ENCODE data around the gene ADAM20. TPM values are rescaled to one million over a fixed set of nuclear protein-coding genes. Genes with fewer than 3 reads are reported as not detected.

ADAM20 gene
- total RNA-seq, 1 donor from 2014 or later, result 4.6 TPM

DNA sequence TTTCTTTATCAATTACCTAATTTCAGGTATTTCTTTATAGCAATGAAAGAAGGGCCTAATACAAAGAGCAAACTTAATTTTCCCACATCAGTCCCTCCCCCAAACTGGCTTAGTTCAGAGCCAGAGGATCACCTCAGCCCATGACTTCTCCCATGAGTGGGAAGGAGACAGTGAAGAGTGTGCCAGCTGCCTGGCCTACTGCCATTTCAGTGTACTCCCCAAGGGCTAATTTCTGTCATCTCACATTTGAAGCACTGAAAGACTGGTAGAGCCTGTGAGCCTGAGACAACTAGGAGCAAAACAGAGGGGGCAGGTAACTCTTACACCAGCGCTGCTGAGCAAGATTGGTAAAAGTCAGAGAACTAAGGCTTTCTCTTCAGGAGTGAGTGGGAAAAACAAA, 29.1 kb upstream of the ADAM20 start:
- Histone ChIP-seq H3K27me3 (no peaks in the 10 kb centered on the region), H3K4me1 (no peaks in the 10 kb centered on the region), H3K4me3 (no peak overlapping the region), H3K36me3 (peaks cover 2 to 62% of the 10 kb centered on the region in 2 donors), H3K27ac (no peak overlapping the region), H3K9me3 (no peaks in the 10 kb centered on the region)
- intact Hi-C loops (cut with DNase I), result no loop called here
- DNase-seq (ENCODE audit: low spot score in 2 of 2), result no peak
- TF ChIP-seq, protein P1, sequence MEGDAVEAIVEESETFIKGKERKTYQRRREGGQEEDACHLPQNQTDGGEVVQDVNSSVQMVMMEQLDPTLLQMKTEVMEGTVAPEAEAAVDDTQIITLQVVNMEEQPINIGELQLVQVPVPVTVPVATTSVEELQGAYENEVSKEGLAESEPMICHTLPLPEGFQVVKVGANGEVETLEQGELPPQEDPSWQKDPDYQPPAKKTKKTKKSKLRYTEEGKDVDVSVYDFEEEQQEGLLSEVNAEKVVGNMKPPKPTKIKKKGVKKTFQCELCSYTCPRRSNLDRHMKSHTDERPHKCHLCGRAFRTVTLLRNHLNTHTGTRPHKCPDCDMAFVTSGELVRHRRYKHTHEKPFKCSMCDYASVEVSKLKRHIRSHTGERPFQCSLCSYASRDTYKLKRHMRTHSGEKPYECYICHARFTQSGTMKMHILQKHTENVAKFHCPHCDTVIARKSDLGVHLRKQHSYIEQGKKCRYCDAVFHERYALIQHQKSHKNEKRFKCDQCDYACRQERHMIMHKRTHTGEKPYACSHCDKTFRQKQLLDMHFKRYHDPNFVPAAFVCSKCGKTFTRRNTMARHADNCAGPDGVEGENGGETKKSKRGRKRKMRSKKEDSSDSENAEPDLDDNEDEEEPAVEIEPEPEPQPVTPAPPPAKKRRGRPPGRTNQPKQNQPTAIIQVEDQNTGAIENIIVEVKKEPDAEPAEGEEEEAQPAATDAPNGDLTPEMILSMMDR (IDR thresholded peaks at IDR 0.05), result no peak

DNA sequence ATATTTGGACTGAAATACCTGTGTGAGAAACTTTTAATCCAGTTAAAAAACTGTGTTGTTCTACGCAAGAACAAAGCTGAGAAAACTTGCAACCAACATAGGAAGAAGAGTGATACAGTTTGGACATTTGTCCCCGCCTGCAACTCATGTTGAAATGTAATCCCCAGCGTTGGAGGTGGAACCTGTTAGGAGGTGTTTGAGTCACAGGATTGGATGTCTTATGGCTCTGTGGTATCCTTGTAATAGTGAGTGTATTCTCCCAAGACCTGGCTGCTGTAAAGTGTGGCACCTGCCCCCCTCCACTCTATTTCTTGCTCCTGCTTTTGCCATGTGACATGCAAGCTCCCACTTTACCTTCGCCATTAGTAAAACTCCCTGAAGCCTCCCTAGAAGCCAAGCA, 28.6 kb upstream of the ADAM20 start:
- H3K27me3 ChIP-seq, result no peaks in the 10 kb centered on the region
- H3K36me3 ChIP-seq, result peaks cover 2 to 63% of the 10 kb centered on the region in 2 donors
- intact Hi-C loops (cut with DNase I), result no loop called here
- no peaks in the 10 kb centered on the region for H3K9me3 ChIP-seq
- TF ChIP-seq, protein P1 (IDR thresholded peaks at IDR 0.05), result no peak
- no peaks in the 10 kb centered on the region for H3K4me1 ChIP-seq
- no peak for DNase-seq (ENCODE audit: low spot score in 2 of 2)
- no peak overlapping the region for H3K4me3 ChIP-seq
- H3K27ac ChIP-seq, result no peak overlapping the region

DNA sequence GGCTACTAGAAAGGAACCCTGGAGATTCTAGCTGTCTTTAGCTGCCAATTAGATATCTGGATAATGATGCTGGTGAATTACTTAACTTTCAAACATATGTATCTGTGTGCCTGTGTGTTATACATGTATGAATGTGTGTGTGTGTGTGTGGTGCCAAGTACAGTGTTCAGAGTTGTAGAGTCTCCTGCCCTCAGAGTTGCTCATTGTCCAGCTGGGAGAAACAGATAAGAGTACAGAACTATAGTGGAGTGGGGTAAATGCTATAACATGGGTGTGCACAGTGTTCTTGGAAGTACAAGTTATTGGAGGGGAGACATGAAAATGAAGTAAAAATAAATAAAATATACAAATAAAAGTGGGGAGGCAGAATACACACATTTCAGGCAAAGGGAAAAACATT, 23.6 kb upstream of the ADAM20 start:
- no peak for DNase-seq (ENCODE audit: low spot score in 2 of 2)
- H3K9me3 ChIP-seq, result no peaks in the 10 kb centered on the region
- no peaks in the 10 kb centered on the region for H3K4me1 ChIP-seq
- no peaks in the 10 kb centered on the region for H3K27me3 ChIP-seq
- TF ChIP-seq, protein P1 (IDR thresholded peaks at IDR 0.05), result no peak
- H3K27ac ChIP-seq, result no peak overlapping the region
- peaks cover 0 to 27% of the 10 kb centered on the region in 2 donors for H3K36me3 ChIP-seq
- no peak overlapping the region for H3K4me3 ChIP-seq
- intact Hi-C loops (cut with DNase I), result no loop called here

DNA sequence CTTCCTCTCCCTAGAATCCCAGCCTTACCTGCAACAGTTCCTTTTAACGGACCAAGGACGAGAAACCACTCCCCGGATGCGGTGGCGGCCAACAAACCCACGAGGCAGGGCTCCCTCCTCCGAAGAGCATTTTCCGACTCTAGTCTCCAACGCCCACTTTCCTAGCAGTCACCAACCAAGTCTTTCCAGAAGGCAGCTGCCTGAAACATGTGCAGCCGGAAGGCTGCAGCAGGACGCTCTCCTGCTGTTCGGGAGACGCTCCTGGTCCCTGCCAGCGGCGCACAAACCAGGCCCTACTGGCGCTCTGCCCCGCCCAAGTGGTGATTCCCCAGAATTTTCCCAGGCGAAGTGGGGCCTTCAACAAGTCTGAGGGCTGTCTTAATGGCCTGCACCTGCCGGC, 21.1 kb upstream of the ADAM20 start:
- Histone ChIP-seq H3K27me3 (no peaks in the 10 kb centered on the region), H3K4me1 (no peaks in the 10 kb centered on the region), H3K36me3 (peaks cover 0 to 11% of the 10 kb centered on the region in 2 donors), H3K27ac (no peak overlapping the region), H3K9me3 (no peaks in the 10 kb centered on the region), H3K4me3 (no peak overlapping the region)
- TF ChIP-seq, protein P1 (IDR thresholded peaks at IDR 0.05), result no peak
- intact Hi-C loops (cut with DNase I), result no loop called here
- no peak for DNase-seq (ENCODE audit: low spot score in 2 of 2)

DNA sequence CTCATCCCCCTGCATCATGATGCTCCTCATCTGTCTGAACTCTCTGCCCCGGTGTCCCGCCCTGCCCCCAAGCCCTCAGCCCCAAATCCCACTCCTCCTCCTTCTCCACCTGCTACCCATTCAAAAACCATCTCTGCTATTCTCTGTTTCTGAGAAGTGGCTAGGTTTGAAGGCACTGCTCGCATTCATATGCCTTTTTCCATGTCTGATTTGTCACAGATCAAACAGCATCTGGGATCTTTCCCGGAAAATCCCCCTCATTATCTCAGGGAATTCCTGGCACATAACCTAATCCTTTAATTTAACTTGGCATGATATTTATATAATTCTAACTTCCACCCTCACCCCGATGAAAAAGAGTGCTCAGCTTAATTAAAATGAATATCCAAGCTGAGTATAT, 3.3 kb upstream of the ADAM20 start:
- Histone ChIP-seq H3K36me3 (peaks cover 0 to 9% of the 10 kb centered on the region in 2 donors), H3K4me3 (no peak overlapping the region), H3K4me1 (no peaks in the 10 kb centered on the region), H3K27me3 (no peaks in the 10 kb centered on the region), H3K27ac (no peak overlapping the region), H3K9me3 (peaks cover 0 to 8% of the 10 kb centered on the region in 2 donors)
- intact Hi-C loops (cut with DNase I), result no loop called here
- TF ChIP-seq, protein P1 (IDR thresholded peaks at IDR 0.05), result no peak
- no peak for DNase-seq (ENCODE audit: low spot score in 2 of 2)

DNA sequence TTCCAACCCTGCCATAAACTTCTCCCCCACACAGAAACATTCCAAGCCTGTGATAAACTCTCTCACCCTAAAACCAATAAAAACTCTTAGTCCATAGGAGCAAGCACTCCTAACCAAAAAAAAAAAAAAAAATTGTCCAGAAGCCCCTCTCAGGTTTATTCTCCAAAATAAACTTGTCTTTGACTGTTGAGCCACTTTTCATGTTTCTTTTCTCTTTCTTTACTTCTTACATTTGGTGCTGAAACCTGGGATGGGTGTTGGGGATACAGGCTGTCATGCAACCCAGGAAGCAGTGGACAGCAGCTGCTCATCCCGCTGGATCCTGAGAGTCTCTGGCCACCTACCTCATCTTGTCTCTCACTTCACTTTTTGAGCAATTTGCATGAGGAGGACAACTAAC, 2.0 kb upstream of the ADAM20 start:
- TF ChIP-seq, protein P1 (IDR thresholded peaks at IDR 0.05), result no peak
- DNase-seq (ENCODE audit: low spot score in 2 of 2), result no peak
- Histone ChIP-seq H3K27me3 (no peaks in the 10 kb centered on the region), H3K9me3 (peaks cover 0 to 19% of the 10 kb centered on the region in 2 donors), H3K27ac (no peak overlapping the region), H3K4me1 (no peaks in the 10 kb centered on the region), H3K36me3 (peaks cover 0 to 20% of the 10 kb centered on the region in 2 donors), H3K4me3 (no peak overlapping the region)
- intact Hi-C loops (cut with DNase I), result no loop called here
